HG03558 (cell line): ENCODE data around the gene PCDHA10.
"Not testable (repeated sequence)": the region's sequence is repeated elsewhere in the genome, so short reads cannot be mapped to it uniquely, and the experiment has no call there.

Experiments
- ATAC-seq: cut with Tn5 transposase; IDR thresholded peaks from one replicate; pipeline ENCODE4 v1.9.1; 2021; ENCODE audit warnings: moderate number of reproducible peaks; ENCODE audit not compliant: unreplicated experiment; ENCODE audit errors: extremely low read depth

PCDHA10 gene

GRCh38 chr5:140855772-140856674 is at the start of gene PCDHA10:
Gene PCDHA10, plus strand, starts transcription at chr5:140855897. Its CDS starts 152 bp downstream, at chr5:140856049.
- no peak for ATAC-seq

GRCh38 chr5:140806834-140807775 is 48.6 kb upstream of the PCDHA10 start, which contains the start of gene PCDHA4:
Gene PCDHA4, plus strand, starts transcription at chr5:140807068.
- no peak for ATAC-seq

- not testable (repeated sequence) for ATAC-seq
Observed at GRCh38 chr5:140808241-140808888, 47.3 kb upstream of the PCDHA10 start.

- ATAC-seq, result no peak
Observed at GRCh38 chr5:140808889-140809291, 46.8 kb upstream of the PCDHA10 start.

GRCh38 chr5:140821375-140822280 is 34.1 kb upstream of the PCDHA10 start, which contains the start of gene PCDHA5:
Gene PCDHA5, plus strand, starts transcription at chr5:140821613.
- no peak for ATAC-seq

GRCh38 chr5:140822281-140822629 is 33.4 kb upstream of the PCDHA10 start:
- ATAC-seq, result no peak

DNA sequence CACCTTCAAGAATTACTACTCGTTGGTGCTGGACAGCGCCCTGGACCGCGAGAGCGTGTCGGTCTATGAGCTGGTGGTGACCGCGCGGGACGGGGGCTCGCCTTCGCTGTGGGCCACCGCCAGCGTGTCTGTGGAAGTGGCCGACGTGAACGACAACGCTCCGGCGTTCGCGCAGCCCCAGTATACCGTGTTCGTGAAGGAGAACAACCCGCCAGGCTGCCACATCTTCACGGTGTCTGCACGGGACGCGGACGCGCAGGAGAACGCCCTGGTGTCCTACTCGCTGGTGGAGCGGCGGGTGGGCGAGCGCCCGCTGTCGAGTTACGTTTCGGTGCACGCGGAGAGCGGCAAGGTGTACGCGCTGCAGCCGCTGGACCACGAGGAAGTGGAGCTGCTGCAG is 32.7 kb upstream of the PCDHA10 start:
- ATAC-seq, result not testable (repeated sequence)

DNA sequence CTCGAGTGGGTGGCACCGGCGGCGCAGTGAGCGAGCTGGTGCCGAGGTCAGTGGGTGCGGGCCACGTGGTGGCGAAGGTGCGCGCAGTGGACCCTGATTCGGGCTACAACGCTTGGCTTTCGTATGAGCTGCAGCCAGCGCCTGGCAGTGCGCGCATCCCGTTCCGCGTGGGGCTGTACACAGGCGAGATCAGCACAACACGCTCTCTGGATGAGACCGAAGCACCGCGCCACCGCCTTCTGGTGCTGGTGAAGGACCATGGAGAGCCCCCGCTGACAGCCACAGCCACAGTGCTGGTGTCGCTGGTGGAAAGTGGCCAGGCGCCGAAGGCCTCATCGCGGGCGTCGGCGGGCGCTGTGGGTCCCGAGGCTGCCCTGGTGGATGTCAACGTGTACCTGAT is 32.2 kb upstream of the PCDHA10 start:
- ATAC-seq, result no peak

- no peak for ATAC-seq
Observed at GRCh38 chr5:140827704-140828361, 27.9 kb upstream of the PCDHA10 start, which contains the start of gene PCDHA6. Gene PCDHA6, plus strand, starts transcription at chr5:140827960. Its CDS starts 132 bp downstream, at chr5:140828092.

DNA sequence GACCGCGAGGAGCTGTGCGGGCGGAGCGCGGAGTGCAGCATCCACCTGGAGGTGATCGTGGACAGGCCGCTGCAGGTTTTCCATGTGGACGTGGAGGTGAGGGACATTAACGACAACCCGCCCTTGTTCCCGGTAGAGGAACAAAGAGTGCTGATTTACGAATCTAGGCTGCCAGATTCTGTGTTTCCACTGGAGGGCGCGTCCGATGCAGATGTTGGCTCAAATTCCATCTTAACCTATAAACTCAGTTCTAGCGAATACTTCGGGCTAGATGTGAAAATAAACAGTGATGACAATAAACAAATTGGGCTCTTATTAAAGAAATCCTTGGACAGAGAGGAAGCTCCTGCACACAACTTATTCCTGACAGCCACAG is 27.3 kb upstream of the PCDHA10 start:
- ATAC-seq, result no peak

DNA sequence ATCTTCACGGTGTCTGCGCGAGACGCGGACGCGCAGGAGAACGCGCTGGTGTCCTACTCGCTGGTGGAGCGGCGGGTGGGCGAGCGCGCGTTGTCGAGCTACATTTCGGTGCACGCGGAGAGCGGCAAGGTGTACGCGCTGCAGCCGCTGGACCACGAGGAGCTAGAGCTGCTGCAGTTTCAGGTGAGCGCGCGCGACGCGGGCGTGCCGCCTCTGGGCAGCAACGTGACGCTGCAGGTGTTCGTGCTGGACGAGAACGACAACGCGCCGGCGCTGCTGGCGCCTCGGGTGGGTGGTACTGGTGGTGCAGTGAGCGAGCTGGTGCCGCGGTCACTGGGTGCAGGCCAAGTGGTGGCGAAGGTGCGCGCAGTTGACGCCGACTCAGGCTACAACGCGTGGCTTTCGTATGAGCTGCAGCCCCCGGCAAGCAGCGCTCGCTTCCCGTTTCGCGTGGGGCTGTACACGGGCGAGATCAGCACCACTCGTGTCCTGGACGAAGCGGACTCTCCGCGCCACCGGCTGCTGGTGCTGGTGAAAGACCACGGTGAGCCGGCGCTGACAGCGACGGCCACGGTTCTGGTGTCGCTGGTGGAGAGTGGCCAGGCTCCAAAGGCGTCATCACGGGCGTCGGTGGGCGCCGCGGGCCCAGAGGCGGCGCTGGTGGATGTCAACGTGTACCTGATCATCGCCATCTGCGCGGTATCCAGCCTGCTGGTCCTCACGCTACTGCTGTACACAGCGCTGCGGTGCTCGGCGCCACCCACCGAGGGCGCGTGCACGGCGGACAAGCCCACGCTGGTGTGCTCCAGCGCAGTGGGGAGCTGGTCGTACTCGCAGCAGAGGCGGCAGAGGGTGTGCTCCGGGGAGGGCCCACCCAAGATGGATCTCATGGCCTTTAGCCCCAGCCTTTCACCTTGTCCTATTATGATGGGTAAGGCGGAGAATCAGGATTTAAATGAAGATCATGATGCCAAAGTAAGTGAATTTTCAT is 25.9 kb upstream of the PCDHA10 start:
- ATAC-seq, result not testable (repeated sequence)

- ATAC-seq, result no peak
Observed at GRCh38 chr5:140833993-140834392, 21.7 kb upstream of the PCDHA10 start, which contains the start of gene PCDHA7. Gene PCDHA7, plus strand, starts transcription at chr5:140834269. Its CDS starts 115 bp downstream, at chr5:140834384.

DNA sequence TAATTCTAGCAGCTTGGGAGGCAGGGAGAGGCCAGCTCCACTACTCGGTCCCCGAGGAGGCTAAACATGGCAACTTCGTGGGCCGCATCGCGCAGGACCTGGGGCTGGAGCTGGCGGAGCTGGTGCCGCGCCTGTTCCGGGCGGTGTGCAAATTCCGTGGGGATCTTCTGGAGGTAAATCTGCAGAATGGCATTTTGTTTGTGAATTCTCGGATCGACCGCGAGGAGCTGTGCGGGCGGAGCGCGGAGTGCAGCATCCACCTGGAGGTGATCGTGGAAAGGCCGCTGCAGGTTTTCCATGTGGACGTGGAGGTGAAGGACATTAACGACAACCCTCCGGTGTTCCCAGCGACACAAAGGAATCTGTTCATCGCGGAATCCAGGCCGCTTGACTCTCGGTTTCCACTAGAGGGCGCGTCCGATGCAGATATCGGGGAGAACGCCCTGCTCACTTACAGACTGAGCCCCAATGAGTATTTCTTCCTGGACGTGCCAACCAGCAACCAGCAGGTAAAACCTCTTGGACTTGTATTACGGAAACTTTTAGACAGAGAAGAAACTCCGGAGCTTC is 21.2 kb upstream of the PCDHA10 start:
- ATAC-seq, result not testable (repeated sequence)

- no peak for ATAC-seq
Observed at GRCh38 chr5:140835622-140836510, 19.8 kb upstream of the PCDHA10 start.

DNA sequence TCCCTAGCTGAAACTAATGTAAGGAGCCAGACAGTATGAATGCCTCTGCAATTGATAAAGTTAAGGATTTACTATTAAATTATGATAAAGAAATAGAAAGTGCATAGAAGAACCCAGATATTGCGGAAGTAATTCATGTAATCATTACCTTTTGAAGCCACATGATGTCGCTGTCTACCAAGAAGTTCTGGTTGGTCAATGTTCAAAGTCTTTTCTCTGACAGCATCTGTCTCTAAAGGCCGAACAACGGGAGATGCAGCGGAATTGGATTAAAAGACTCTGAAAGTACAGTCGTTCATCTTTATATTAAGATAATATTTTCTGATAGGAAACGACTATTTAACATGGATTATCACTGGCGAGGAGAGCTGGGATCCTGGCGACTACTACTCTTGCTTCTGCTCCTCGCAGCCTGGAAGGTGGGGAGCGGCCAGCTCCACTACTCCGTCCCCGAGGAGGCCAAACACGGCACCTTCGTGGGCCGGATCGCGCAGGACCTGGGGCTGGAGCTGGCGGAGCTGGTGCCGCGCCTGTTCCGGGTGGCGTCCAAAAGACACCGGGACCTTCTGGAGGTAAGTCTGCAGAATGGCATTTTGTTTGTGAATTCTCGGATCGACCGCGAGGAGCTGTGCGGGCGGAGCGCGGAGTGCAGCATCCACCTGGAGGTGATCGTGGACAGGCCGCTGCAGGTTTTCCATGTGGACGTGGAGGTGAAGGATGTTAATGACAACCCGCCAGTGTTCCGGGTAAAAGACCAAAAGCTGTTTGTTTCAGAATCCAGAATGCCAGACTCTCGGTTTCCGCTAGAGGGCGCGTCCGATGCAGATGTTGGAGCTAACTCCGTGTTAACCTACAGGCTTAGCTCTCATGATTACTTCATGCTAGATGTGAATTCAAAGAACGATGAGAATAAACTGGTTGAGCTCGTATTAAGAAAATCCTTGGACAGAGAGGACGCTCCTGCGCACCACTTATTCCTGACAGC is 14.4 kb upstream of the PCDHA10 start, which contains the start of gene PCDHA8:
TSS of gene PCDHA8 (plus strand) at position 210 of the 985 bp plus-strand sequence. CDS start at position 345, 135 bp downstream.
- no peak for ATAC-seq
